Right lobe of liver (tissue), 4 donors: ENCODE data around the gene CIITA.

ENCODE experiments used
- CTCF ChIP-seq, 4 donors: fragments of 200-600 bp in 3 of 4; fragments of 450-650 bp in 1 of 4; IDR thresholded peaks; one replicate each; pipeline versions ENCODE4 v1.5.1 to v1.8.0; 2016 to 2022; ENCODE audit warnings: antibody characterized with exemption in 4 of 4, mild to moderate bottlenecking in 2 of 4
- POLR2A ChIP-seq: fragments of 450-650 bp; IDR thresholded peaks from one replicate; pipeline ENCODE4 v1.6.1; 2017; ENCODE audit warnings: antibody characterized with exemption, mild to moderate bottlenecking
- donor health status: DM: no; HTN: no; CAD: no.
- donor health status: DM: no; HTN: no; CAD: no.
- donor health status: DM: no; HTN: yes; CAD: no.

GRCh38 chr16:10930755-10931093 lies 53.7 kb downstream of the CIITA start:
- peak in 1 of 4 donors; percentile 11 for TF ChIP-seq CTCF (IDR thresholded peaks at IDR 0.05)
- no peak for TF ChIP-seq POLR2A
